Measurements from ENCODE around the gene MSI2.
"Not testable (repeated sequence)": the region's sequence is repeated elsewhere in the genome, so short reads cannot be mapped to it uniquely, and the experiment has no call there.

Gene MSI2

GRCh38 chr17:57292091-57292490 lies 35.8 kb downstream of the MSI2 start:
- no peak for DNase-seq (ENCODE audit: low read depth in 2 of 2)

GRCh38 chr17:57293077-57293476 lies 36.8 kb downstream of the MSI2 start:
- DNase-seq (ENCODE audit: low read depth in 2 of 2) = no peak

- no peak for DNase-seq (ENCODE audit: low read depth in 2 of 2)
These were observed 37.8 kb downstream of the MSI2 start for GRCh38 chr17:57294101-57294500.

GRCh38 chr17:57294629-57295501 lies 38.5 kb downstream of the MSI2 start:
- no peak for DNase-seq (ENCODE audit: low read depth in 2 of 2)

GRCh38 chr17:57295526-57296023 lies 39.3 kb downstream of the MSI2 start:
- DNase-seq (ENCODE audit: low read depth in 2 of 2) = peak; percentile 26 to 38

DNA sequence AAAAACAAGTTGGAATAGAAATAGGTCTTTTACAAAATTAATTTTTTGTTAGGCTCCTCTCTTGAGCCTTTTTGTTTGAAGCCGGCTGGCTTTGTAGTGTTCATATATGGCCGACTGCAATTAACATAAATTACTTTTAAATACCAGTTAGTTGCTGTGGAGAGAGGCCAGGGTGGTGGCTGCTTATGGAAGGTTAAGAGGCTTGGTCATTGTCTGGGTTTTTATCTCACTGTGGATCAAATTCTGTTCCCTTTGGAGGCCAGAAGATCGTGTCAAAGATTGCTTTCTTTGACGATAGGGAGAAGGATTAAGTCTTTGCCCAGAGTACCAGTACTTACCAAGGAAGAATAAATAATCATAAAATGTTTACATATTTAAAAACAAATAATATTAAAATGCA lies 39.9 kb downstream of the MSI2 start:
- no peak for DNase-seq (ENCODE audit: low read depth in 2 of 2)

DNA sequence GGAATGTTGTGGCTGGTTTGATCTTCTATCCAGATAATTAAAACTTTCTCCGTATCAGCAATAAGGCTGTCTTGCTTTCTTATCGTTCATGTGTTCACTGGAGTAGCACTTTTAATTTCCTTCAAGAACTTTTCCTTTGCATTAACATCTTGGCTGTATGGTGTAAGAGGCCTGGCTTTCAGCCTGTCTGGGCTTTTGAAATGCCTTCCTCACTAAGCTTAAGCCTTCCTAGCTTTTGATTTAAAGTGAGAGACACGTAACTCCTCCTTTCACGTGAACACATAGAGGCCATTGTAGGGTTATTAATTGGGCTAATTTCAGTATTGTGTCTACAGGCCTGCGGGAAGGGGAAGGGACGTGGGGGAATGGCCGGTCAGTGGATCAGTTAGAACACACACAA lies 42.9 kb downstream of the MSI2 start:
- DNase-seq (ENCODE audit: low read depth in 2 of 2) = no peak

DNA sequence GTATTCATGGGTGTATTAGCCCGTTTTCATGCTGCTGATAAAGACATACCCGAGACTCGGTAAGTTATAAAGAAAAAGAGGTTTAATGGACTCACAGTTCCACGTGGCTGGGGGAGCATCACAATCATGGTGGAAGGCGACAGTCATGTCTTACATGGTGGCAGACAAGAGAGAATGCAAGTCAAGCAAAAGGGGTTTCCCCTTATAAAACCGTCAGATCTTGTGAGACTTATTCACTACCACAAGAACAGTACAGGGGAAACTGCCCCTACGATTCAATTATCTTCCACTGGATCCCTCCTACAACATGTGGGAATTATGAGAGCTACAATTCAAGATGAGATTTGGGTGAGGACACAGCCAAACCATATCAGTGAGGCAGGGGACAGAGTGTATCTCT lies 44.3 kb downstream of the MSI2 start:
- not testable (repeated sequence) for DNase-seq (ENCODE audit: low read depth in 2 of 2)

DNA sequence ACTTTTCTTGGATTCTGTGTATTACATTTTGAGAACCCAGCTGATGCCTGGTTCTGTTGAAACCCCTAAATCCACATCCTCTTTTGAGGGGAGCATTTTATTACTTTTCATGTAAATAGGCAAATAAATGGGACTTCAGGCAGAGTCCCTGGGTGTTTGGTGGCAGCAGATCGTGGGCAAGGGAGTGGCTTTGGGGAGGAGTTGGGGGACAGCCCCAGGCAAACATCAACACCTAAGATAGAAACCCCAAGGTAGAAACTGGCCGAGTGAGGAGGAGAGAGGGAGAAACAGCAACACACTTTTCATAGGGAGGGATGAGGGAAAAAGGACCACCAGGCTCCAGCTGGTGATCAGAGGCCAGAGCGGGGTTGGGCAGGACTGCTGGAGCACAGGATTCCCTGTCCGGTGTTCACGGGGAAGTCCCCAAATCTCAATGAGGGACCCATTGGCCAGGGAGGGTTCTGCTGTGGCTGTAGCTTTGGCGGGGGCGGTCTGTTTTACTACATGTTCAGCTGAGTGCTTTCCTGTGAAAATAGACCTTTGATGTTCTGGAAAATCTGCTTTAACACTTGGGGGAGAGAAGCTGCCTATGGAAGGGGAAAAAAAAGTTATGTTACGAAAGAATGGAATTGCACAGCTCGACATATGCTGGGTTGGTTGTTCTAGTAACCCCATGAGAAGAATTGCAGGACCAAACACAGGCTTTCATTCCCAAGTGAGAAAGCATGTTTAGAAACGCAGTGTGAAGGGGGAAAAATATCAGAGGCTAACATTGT lies 46.6 kb downstream of the MSI2 start:
- no peak for DNase-seq (ENCODE audit: low read depth in 2 of 2)

- no peak for DNase-seq (ENCODE audit: low read depth in 2 of 2)
These were observed 48.9 kb downstream of the MSI2 start for GRCh38 chr17:57305144-57305728.

DNA sequence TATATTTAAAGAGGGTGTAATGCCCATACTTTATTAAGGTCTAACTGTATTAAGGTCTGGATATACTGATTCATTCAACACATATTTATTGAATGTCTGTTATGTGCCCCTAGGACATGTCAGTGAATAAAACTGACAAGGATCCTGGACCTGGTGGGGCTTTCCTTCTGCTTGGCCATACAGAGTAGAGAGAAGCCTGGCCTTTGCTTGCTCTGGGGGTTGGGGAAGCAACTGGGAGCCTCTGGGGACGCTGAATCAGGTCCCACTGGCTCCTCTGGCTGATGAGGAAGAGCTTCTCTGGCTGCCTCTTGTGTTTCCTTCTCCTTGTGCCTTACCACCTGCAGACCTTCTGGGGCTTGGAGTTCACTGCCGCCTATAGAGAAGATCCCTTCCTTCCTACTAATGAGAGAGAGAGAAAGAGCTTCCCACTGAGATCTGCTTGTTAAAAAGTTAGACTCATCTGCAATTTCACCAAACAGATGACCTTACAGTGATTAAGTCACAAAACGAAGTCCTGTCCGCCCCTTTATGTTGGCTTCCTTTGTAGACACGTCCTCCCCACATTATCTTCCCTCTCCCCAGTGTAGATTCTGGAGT lies 49.7 kb downstream of the MSI2 start:
- DNase-seq (ENCODE audit: low read depth in 2 of 2) = no peak

GRCh38 chr17:57308543-57309186 lies 52.3 kb downstream of the MSI2 start:
- no peak for DNase-seq (ENCODE audit: low read depth in 2 of 2)

DNA sequence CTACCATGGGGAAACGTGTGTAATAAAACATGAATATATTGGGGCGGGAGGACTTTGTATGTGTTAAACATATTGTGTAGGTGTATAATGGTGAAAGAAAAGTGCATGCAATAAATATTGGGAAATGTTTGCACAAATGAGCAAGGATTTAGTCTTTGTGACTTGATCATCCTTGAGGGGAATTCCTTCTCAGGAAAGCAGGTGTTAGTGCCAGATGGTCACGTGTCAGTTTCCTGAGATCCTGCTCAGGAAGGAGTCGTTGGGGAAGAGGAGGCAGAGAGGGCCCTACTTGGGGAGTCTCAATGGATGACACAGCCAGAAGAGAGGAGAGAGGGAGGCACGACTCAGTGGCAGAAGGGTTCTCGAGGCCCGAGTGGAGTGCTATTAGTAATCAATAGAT lies 53.2 kb downstream of the MSI2 start:
- DNase-seq (ENCODE audit: low read depth in 2 of 2) = no peak

GRCh38 chr17:57311281-57312216 lies 55.2 kb downstream of the MSI2 start:
- no peak for DNase-seq (ENCODE audit: low read depth in 2 of 2)

GRCh38 chr17:57312242-57312641 lies 55.9 kb downstream of the MSI2 start:
- DNase-seq (ENCODE audit: low read depth in 2 of 2) = no peak

DNA sequence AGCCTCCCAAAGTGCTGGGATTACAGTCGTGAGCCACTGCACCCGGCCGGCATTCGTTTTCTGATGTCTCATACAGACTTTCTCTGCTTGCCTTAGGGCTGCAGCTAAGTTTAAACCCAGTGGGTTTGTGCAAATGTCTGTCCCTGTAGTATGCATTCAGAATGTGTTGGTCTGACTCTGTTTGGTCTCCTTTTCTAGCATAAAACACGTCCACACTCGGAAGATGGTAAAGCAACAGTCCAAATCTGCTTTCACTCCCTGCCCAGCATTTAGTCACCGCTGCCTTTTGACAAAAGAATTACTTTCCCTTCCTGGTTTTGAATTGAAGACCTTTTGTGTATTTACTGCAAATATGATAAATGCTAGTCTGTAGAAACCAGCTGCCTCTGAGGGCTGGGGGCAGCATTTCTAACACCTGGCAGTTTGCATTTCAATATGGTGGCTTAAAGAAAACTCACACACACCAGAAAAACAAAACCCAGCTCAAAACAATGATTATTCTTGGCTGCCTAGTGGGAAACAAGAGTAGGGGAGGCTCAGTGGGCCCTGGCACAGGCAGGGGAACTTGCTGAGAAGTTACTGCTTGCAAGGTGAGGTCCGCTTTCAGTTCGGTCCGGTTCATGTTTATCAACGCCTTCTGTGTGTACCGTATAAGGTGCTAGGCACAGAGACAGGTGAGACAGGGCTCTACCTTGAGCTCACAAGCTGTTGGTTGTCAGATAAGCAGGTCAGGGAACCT lies 56.9 kb downstream of the MSI2 start:
- DNase-seq (ENCODE audit: low read depth in 2 of 2) = no peak

DNA sequence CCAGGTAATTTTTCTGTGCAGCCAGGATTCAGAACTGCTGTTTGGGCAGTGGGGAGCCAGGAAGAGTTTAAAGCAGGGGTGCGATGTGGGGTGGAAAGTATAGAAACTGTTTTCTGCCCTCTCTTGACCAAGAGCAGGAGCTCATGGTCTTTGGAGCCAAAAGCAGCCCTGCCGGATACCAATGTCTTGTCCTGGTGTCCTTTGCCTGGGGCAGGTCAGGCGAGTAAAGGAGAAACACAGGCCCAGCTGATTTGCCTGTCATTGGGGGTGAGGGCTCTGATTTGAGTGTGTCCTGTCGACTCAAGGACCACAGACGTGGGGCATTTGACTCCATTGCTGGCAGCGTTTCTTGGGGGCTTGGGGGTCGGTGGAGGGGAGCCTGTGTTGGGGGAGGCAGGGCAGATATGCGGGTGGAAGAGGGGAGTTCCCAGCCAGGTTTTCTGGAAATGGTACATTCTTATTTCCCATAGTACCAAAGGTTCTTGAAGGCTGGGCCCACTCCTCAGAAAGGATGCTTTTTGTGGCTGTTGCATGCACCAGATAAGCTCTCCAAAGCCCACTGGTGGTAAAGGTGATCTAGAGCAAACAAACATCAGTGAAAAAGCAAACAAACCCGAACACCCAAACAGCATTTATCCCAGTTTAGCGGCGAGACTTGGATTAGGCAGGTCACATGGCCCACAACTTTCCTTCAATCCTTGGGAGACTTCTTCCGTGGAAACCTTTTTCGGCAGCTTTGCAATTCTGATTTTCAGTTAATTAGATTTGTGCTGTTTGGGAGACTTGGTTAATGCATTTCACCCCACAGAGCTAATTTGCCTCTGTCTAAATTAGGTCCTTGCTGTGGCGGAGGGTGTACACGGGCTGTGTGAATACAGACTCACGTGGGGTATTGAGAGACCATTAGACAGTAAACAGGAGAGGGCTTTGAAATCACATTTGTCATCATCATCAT lies 59.0 kb downstream of the MSI2 start:
- no peak for DNase-seq (ENCODE audit: low read depth in 2 of 2)

DNA sequence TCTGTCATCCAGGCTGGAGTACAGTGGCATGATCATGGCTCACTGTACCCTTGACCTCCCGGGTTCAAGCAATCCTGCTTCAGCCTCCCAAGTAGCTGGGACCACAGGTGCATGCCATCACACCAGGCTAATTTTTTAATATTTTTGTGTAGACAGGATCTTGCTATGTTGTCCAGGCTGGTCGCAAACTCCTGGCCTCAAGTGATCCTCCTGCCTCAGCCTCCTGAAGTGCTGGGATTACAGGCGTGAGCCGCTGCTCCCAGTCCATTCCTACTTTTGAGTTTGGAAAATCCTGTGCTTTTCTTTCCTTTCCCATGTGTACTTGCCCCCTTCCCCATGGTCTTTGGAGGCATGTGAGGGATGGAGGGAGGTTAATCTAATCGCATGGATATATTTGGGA lies 60.0 kb downstream of the MSI2 start:
- DNase-seq (ENCODE audit: low read depth in 2 of 2) = no peak

DNA sequence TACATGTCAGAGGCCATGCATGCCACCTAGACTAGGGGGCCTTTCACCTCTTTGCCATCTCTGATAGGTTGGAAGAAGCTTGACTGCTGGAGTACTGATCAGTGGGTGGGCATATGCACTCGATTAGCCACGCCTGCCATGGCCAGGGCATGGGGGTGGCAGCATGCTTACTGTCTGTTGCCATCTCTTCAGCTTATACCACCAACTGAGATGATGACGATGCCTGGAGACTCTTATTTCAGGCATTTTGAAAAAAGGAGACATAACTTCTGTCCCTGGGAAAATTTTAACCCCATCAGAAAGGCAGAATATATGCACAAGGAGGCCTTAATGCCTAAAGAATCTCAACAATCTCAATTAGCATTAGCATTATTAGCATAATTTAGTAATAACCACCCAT lies 60.8 kb downstream of the MSI2 start:
- DNase-seq (ENCODE audit: low read depth in 2 of 2) = no peak

All from fibroblast of skin of left quadriceps (primary cell).